GM23248 (cell line): ENCODE data around the gene CREG1.

ENCODE experiments used
- EZH2 ChIP-seq: fragments of 200-600 bp; sonication (generic); IDR thresholded peaks from 2 replicates; pipeline ENCODE4 v1.6.1; 2018; ENCODE audit warnings: antibody characterized with exemption, mild to moderate bottlenecking; ENCODE audit not compliant: insufficient read depth, poor library complexity, severe bottlenecking
- EZH2phosphoT487 ChIP-seq: fragments of 200-600 bp; sonication (generic); IDR thresholded peaks from 2 replicates; pipeline ENCODE4 v1.6.1; 2018; ENCODE audit warnings: antibody characterized with exemption, moderate library complexity, mild to moderate bottlenecking, low read depth; ENCODE audit not compliant: insufficient read depth

DNA sequence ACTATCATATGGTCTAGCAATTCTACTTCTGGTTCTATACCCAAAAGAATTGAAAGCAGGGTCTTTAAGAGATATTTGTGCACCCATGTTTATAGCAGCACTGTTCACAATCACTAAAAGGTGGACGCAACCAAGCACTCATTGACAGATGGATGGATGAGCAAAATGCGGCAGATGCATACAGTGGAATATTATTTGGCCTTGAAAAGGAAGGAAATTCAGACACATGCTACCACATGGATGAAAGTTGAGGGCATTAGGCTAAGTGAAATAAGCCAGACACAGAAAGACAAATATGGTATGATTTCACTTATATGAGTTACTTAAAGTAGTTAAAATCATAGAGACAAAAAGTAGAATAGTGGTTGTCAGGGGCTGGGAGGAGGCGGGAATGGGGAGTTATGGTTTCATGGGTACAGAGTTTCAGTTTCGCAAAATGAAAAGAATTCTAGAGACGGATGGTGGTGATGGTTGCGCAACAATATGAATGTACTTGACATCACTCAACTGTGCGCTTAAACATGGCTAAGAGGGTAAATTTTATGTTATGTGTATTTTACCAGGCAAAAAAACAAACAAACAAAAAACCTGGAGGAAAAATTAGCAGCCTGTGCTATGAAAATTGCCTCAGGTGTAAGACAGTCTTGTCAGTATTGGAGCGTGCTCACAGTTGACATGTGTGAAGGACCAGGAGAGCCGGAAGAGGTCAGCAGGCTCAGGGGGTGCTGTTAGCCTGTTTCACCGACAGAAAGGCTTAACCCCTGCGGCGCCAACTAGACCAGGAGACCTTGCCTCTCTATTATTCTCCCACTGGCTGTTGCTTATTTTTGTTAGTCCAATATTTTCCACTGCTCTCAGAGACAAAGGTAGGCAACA is 61.7 kb downstream of the CREG1 start:
- TF ChIP-seq EZH2 (no peak), EZH2phosphoT487 (no peak)
